Measurements from ENCODE around the gene ROR1. TPM values are rescaled to one million over a fixed set of nuclear protein-coding genes. Genes with fewer than 3 reads are reported as not detected.

Gene ROR1
- total RNA-seq, 2 experiments from 2014 or later: 0.47 to 1.4 TPM

DNA sequence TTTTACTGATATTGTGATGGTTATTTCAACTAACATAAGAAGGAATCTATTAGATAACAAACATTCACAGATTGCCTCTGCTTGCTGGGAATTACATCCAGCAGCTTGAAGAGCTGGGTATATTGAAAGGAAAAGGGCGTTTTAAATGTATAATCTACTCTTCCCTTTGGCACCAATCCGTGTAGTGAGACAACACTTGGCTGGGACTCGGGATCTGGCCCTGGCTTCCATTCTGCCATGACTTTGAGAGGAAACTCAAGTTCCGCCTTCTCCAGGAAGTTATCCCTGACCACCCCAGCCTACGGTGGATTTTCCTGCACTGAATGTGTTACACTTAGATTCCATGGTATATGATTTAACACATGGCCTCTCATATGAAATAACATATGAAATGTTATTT, 342.7 kb downstream of the ROR1 start:
- Histone ChIP-seq H2AFZ (ENCODE audit: low read length) (no peak overlapping the region), H3K4me1 (ENCODE audit: insufficient read depth, low read length, poor library complexity, severe bottlenecking) (no peaks in the 10 kb centered on the region), H3K4me2 (ENCODE audit: low read length) (no peak overlapping the region), H3K9me3 (ENCODE audit: low read length) (no peaks in the 10 kb centered on the region), H3K27ac (ENCODE audit: low read depth, low read length, poor library complexity, severe bottlenecking) (no peak overlapping the region), H3K4me3 (ENCODE audit: low read depth, low read length, poor library complexity, severe bottlenecking) (no peak overlapping the region), H4K20me1 (ENCODE audit: insufficient read depth, low read length) (no peaks in the 10 kb centered on the region), H3K9me2 (ENCODE audit: insufficient read depth, low read length) (no peaks in the 10 kb centered on the region), H3K36me3 (ENCODE audit: insufficient read depth, low read length) (no peaks in the 10 kb centered on the region), H3K79me2 (ENCODE audit: insufficient read depth, low read depth, low read length) (no peaks in the 10 kb centered on the region)
- intact Hi-C loops (cut with micrococcal nuclease; ENCODE audit: unreplicated experiment): no loop called here
- DNase-seq (ENCODE audit: low spot score): no peak
- TF ChIP-seq EZH2phosphoT487 (IDR thresholded peaks at IDR 0.05; ENCODE audit: borderline replicate concordance, low read depth, low read length): no peak
- CTCF ChIA-PET (ENCODE audit: unreplicated experiment): no interaction called here
- no TSS peak for BruUV-seq (replicated peaks)
- POLR2A ChIA-PET: no interaction called here

GRCh38 chr1:64117492-64117891, 343.7 kb downstream of the ROR1 start:
- H3K4me3 ChIP-seq (ENCODE audit: low read depth, low read length, poor library complexity, severe bottlenecking): no peak overlapping the region
- no peak for DNase-seq (ENCODE audit: low spot score)
- H3K4me2 ChIP-seq (ENCODE audit: low read length): no peak overlapping the region
- H3K79me2 ChIP-seq (ENCODE audit: insufficient read depth, low read depth, low read length): no peaks in the 10 kb centered on the region
- intact Hi-C loops (cut with micrococcal nuclease; ENCODE audit: unreplicated experiment): no loop called here
- no peaks in the 10 kb centered on the region for H3K9me2 ChIP-seq (ENCODE audit: insufficient read depth, low read length)
- no peak overlapping the region for H2AFZ ChIP-seq (ENCODE audit: low read length)
- no TSS peak for BruUV-seq (replicated peaks)
- TF ChIP-seq, protein P1, sequence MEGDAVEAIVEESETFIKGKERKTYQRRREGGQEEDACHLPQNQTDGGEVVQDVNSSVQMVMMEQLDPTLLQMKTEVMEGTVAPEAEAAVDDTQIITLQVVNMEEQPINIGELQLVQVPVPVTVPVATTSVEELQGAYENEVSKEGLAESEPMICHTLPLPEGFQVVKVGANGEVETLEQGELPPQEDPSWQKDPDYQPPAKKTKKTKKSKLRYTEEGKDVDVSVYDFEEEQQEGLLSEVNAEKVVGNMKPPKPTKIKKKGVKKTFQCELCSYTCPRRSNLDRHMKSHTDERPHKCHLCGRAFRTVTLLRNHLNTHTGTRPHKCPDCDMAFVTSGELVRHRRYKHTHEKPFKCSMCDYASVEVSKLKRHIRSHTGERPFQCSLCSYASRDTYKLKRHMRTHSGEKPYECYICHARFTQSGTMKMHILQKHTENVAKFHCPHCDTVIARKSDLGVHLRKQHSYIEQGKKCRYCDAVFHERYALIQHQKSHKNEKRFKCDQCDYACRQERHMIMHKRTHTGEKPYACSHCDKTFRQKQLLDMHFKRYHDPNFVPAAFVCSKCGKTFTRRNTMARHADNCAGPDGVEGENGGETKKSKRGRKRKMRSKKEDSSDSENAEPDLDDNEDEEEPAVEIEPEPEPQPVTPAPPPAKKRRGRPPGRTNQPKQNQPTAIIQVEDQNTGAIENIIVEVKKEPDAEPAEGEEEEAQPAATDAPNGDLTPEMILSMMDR (conservative IDR thresholded peaks at IDR 0.05; ENCODE audit: low read length): no peak
- TF ChIP-seq EZH2phosphoT487 (IDR thresholded peaks at IDR 0.05; ENCODE audit: borderline replicate concordance, low read depth, low read length): no peak
- no peaks in the 10 kb centered on the region for H3K9me3 ChIP-seq (ENCODE audit: low read length)
- H3K27ac ChIP-seq (ENCODE audit: low read depth, low read length, poor library complexity, severe bottlenecking): no peak overlapping the region
- H3K4me1 ChIP-seq (ENCODE audit: insufficient read depth, low read length, poor library complexity, severe bottlenecking): no peaks in the 10 kb centered on the region
- ChIA-PET CTCF (ENCODE audit: unreplicated experiment) (no interaction called here), POLR2A (no interaction called here)
- H4K20me1 ChIP-seq (ENCODE audit: insufficient read depth, low read length): no peaks in the 10 kb centered on the region
- no peaks in the 10 kb centered on the region for H3K36me3 ChIP-seq (ENCODE audit: insufficient read depth, low read length)

DNA sequence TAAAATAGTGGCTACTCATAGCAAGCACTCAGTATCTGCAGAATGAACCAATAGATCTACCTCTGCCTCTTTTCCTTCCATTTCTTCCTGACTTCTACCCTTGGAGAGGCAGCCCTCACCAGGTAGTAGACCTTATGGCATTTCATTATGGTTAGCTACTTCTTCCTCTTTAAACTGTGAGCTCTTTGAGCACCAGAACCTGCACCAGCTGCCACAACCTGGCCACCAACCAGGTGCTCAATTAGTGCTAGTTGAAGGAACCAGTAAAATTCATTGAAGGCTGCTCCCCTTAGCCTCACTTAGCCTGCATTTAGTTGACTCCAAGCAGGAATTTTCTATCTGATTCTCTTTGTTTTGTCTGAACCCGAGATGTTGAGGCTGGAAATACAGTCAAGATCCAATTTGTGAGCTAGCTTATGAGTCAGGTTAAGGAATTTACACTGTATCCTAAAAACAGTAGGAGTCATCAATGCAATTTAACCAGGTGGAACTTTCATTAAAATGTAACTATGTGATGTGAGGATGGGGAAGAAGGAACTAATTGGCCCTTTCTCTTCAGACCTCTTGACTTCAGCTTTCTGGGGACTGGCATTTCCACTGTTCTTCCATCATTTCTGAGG, 348.1 kb downstream of the ROR1 start:
- Histone ChIP-seq H3K27ac (ENCODE audit: low read depth, low read length, poor library complexity, severe bottlenecking) (no peak overlapping the region), H3K9me2 (ENCODE audit: insufficient read depth, low read length) (no peaks in the 10 kb centered on the region), H3K4me1 (ENCODE audit: insufficient read depth, low read length, poor library complexity, severe bottlenecking) (no peaks in the 10 kb centered on the region), H3K9me3 (ENCODE audit: low read length) (no peaks in the 10 kb centered on the region), H4K20me1 (ENCODE audit: insufficient read depth, low read length) (no peaks in the 10 kb centered on the region), H3K36me3 (ENCODE audit: insufficient read depth, low read length) (no peaks in the 10 kb centered on the region), H3K4me3 (ENCODE audit: low read depth, low read length, poor library complexity, severe bottlenecking) (no peak overlapping the region), H3K79me2 (ENCODE audit: insufficient read depth, low read depth, low read length) (no peaks in the 10 kb centered on the region), H2AFZ (ENCODE audit: low read length) (no peak overlapping the region), H3K4me2 (ENCODE audit: low read length) (no peak overlapping the region)
- CTCF ChIA-PET (ENCODE audit: unreplicated experiment): no interaction called here
- POLR2A ChIA-PET: interaction anchor here (0.6 kb wide), 1 partner anchor 257 kb away, joined by 4 read pairs; no protein-coding TSS in a partner anchor
- BruUV-seq (replicated peaks): no TSS peak
- TF ChIP-seq, protein P1 (conservative IDR thresholded peaks at IDR 0.05; ENCODE audit: low read length): no peak
- TF ChIP-seq EZH2phosphoT487 (IDR thresholded peaks at IDR 0.05; ENCODE audit: borderline replicate concordance, low read depth, low read length): no peak
- intact Hi-C loops (cut with micrococcal nuclease; ENCODE audit: unreplicated experiment): no loop called here
- no peak for DNase-seq (ENCODE audit: low spot score)

Data from OCI-LY7 (cell line).